Fibroblast of mammary gland (primary cell): ENCODE data around the gene GRM3.

Source experiments
- DNase-seq: peaks from one replicate; pipeline ENCODE4 v3.0.0-alpha.2; 2010; ENCODE audit warnings: low read depth
- H3K4me3 ChIP-seq: 2 replicates; pipeline ENCODE4 v1.5.1; 2011; ENCODE audit warnings: low read depth, mild to moderate bottlenecking, low read length, moderate library complexity; ENCODE audit not compliant: control insufficient read depth
- CTCF ChIP-seq: conservative IDR thresholded peaks from 2 replicates; pipeline ENCODE4 v1.5.1; 2011; ENCODE audit warnings: low read depth, low read length, inconsistent platforms; ENCODE audit not compliant: control insufficient read depth, insufficient read depth

GRM3 gene

GRCh38 chr7:86689363-86689762, 45.7 kb downstream of the GRM3 start:
- no peak overlapping the region for H3K4me3 ChIP-seq
- no peak for DNase-seq
- no peak for TF ChIP-seq CTCF

DNA sequence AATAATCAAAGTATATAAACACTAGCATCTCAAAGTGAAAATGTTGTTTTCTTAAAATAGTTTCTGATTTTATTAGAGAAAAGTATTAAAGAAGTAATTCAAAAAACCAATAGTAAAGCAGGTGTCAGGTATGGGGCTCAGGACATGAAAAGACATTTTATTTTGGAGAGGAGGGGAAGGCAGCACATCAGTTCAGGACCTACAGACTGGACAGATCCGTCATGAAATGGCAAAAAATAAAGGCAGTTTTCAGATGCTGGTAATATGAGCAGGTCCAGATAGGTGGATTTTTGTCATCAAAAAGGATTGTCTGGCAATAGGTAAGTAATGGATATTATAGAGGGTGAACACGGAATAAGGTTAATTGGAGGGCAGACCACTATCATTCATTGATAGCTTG, 49.0 kb downstream of the GRM3 start:
- no peak for TF ChIP-seq CTCF
- DNase-seq, result no peak
- no peak overlapping the region for H3K4me3 ChIP-seq

DNA sequence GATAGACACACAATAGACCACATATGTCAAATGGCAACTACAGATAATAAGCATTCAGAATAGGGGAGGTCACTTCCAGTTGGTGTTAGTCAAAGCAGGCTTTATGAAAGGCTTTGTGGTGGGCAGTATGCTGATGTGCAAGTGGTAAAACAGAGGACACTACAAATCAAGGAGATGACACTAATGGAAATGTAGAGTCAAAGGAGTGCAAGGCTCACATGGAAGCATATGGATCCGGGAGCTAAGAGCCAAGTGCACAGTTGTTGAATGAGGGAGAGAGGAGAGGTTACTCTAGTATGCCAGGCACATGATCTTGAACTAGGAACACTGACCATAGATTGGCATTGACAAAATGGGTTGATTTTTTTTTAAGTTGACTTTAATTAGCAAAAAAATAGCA, 62.7 kb downstream of the GRM3 start:
- H3K4me3 ChIP-seq, result no peak overlapping the region
- no peak for DNase-seq
- TF ChIP-seq CTCF, result no peak

- no peak for TF ChIP-seq CTCF
- no peak overlapping the region for H3K4me3 ChIP-seq
Measured at GRCh38 chr7:86708031-86708680, 64.4 kb downstream of the GRM3 start.

GRCh38 chr7:86720306-86720705, 76.6 kb downstream of the GRM3 start:
- no peak overlapping the region for H3K4me3 ChIP-seq
- TF ChIP-seq CTCF, result no peak

More at GRCh38 chr7:86708031-86708680, 64.4 kb downstream of the GRM3 start:
- DNase-seq, result no peak

DNA sequence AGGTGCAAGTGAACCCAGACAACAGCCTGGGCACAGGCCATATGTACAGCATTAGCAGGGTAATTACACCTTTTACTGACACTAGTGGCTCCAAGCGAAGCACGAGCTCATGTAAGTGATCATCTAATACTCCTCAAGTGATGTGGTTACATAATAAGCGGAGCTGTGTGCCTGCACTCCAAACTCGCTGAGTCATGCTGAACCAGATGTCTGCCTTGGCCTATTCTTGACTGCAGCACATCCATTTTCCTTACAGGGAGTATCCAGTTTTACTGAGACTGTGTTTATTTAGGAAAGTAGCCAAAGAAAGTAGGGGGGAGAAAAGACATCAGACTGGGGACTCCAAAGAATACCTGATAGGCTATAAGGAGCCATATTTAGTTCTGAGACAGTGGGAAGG, 90.1 kb downstream of the GRM3 start:
- DNase-seq, result peak; percentile 10
- no peak overlapping the region for H3K4me3 ChIP-seq
- no peak for TF ChIP-seq CTCF

More at GRCh38 chr7:86720306-86720705, 76.6 kb downstream of the GRM3 start:
- DNase-seq, result no peak

- no peak for DNase-seq
- no peak for TF ChIP-seq CTCF
- no peak overlapping the region for H3K4me3 ChIP-seq
Measured at GRCh38 chr7:86745013-86745745, 101.5 kb downstream of the GRM3 start.
